CD14-positive monocyte (primary cell): ENCODE measurements around the gene GTPBP8. TPM values are rescaled to one million over a fixed set of nuclear protein-coding genes. Genes with fewer than 3 reads are reported as not detected.

Experiments
- DNase-seq, 3 donors: peaks; one replicate each; pipeline ENCODE4 v3.0.0-alpha.2; 2011 to 2022
- H2AFZ ChIP-seq: 2 replicates; pipeline ENCODE4 v1.6.0; 2012; ENCODE audit warnings: mild to moderate bottlenecking, low read depth, low read length, inconsistent platforms; ENCODE audit not compliant: insufficient read depth, poor library complexity, severe bottlenecking
- H3K27ac ChIP-seq, 2 donors: 1 replicate in 1 of 2; 2 replicates in 1 of 2; pipeline ENCODE4 v1.5.1; 2012 to 2013; ENCODE audit warnings: low read length in 2 of 2, control low read depth in 1 of 2, inconsistent platforms in 1 of 2, low read depth in 1 of 2, mild to moderate bottlenecking in 1 of 2
- H3K27me3 ChIP-seq, 2 donors: one replicate each; pipeline versions ENCODE4 v1.6.0 to v1.6.1; 2011 to 2013; ENCODE audit warnings: low read length in 2 of 2; ENCODE audit not compliant: control insufficient read depth in 2 of 2, insufficient read depth in 2 of 2
- H3K36me3 ChIP-seq, 2 donors: replicated peaks in 1 of 2; 1 replicate in 1 of 2; 2 replicates in 1 of 2; pipeline versions ENCODE4 v1.5.1 to v1.6.1; 2012 to 2013; ENCODE audit warnings: low read length in 2 of 2, control low read depth in 1 of 2, inconsistent platforms in 1 of 2, mild to moderate bottlenecking in 1 of 2; ENCODE audit not compliant: insufficient read depth in 2 of 2, control insufficient read depth in 1 of 2
- H3K4me1 ChIP-seq, 2 donors: 1 replicate in 1 of 2; 2 replicates in 1 of 2; pipeline versions ENCODE4 v1.5.1 to v1.6.1; 2012 to 2013; ENCODE audit warnings: low read length in 2 of 2, control low read depth in 1 of 2, inconsistent platforms in 1 of 2, mild to moderate bottlenecking in 1 of 2, moderate library complexity in 1 of 2; ENCODE audit not compliant: insufficient read depth in 2 of 2, control insufficient read depth in 1 of 2
- H3K4me2 ChIP-seq: replicated peaks from 2 replicates; pipeline ENCODE3; 2012; ENCODE audit warnings: low read length, moderate library complexity, mild to moderate bottlenecking; ENCODE audit not compliant: poor library complexity, severe bottlenecking; ENCODE audit errors: extremely low read depth
- H3K4me3 ChIP-seq, 3 experiments: fragments of 200-600 bp in 1 of 3; sonication (generic) in 1 of 3; replicated peaks in 1 of 3; 1 replicate in 2 of 3; 2 replicates in 1 of 3; pipeline ENCODE4 v1.5.1; 2011 to 2013; ENCODE audit warnings: low read length in 3 of 3, mild to moderate bottlenecking in 3 of 3, control low read depth in 2 of 3, low read depth in 2 of 3, inconsistent platforms in 1 of 3, moderate library complexity in 1 of 3
- H3K79me2 ChIP-seq: 2 replicates; pipeline ENCODE4 v1.6.0; 2012; ENCODE audit warnings: mild to moderate bottlenecking, control low read depth, inconsistent platforms, low read length, moderate library complexity; ENCODE audit not compliant: insufficient read depth
- H3K9ac ChIP-seq: 2 replicates; pipeline ENCODE4 v1.6.0; 2017; ENCODE audit warnings: low read length, mild to moderate bottlenecking; ENCODE audit not compliant: insufficient read depth, poor library complexity, severe bottlenecking
- H3K9me3 ChIP-seq, 2 donors: replicated peaks in 1 of 2; 1 replicate in 1 of 2; 2 replicates in 1 of 2; pipeline versions ENCODE4 v1.5.1 to v1.6.1; 2012 to 2013; ENCODE audit warnings: low read length in 2 of 2, control low read depth in 1 of 2; ENCODE audit not compliant: control insufficient read depth in 1 of 2, insufficient read depth in 1 of 2
- H4K20me1 ChIP-seq: 2 replicates; pipeline ENCODE4 v1.6.0; 2012; ENCODE audit warnings: mild to moderate bottlenecking, low read length, control low read depth, moderate library complexity; ENCODE audit not compliant: insufficient read depth
- H3K27ac Mint-ChIP-seq, 7 donors: one replicate each; pipeline ENCODE4 v1.8.0; 2020; ENCODE audit warnings: mild to moderate bottlenecking in 7 of 7, mixed read lengths in 7 of 7, moderate library complexity in 6 of 7, inconsistent platforms in 2 of 7
- H3K27me3 Mint-ChIP-seq, 3 donors: one replicate each; pipeline ENCODE4 v1.8.0; 2021 to 2022; ENCODE audit warnings: low read depth in 3 of 3, mild to moderate bottlenecking in 3 of 3, mixed read lengths in 3 of 3, moderate library complexity in 3 of 3, inconsistent platforms in 1 of 3
- H3K36me3 Mint-ChIP-seq, 2 donors: one replicate each; pipeline ENCODE4 v1.8.0; 2020; ENCODE audit warnings: mixed read lengths in 2 of 2, inconsistent platforms in 1 of 2, mild to moderate bottlenecking in 1 of 2
- H3K4me1 Mint-ChIP-seq: one replicate; pipeline ENCODE4 v1.8.0; 2020; ENCODE audit warnings: mild to moderate bottlenecking, mixed read lengths
- H3K4me3 Mint-ChIP-seq, 2 donors: one replicate each; pipeline ENCODE4 v1.8.0; 2020; ENCODE audit warnings: mild to moderate bottlenecking in 2 of 2, mixed read lengths in 2 of 2, moderate library complexity in 1 of 2
- H3K9me3 Mint-ChIP-seq, 7 donors: one replicate each; pipeline ENCODE4 v1.8.0; 2020 to 2022; ENCODE audit warnings: mixed read lengths in 7 of 7, mild to moderate bottlenecking in 6 of 7, moderate library complexity in 6 of 7, inconsistent platforms in 2 of 7
- CTCF ChIP-seq: fragments of 200-600 bp; IDR thresholded peaks from one replicate; pipeline ENCODE4 v1.8.0; 2022; ENCODE audit warnings: antibody characterized with exemption, mild to moderate bottlenecking
- WGBS: methylation state at CpG from one replicate; pipeline ENCODE4 v1.1.5; 2013; ENCODE audit warnings: missing lambda C conversion rate; ENCODE audit not compliant: insufficient coverage; 5-methylcytosine and 5-hydroxymethylcytosine counted together
- intact Hi-C, 2 donors: fragments of 100-400 bp; cut with micrococcal nuclease; formaldehyde crosslinking; loops; one replicate each; pipeline versions ENCODE4 v1.15.0 to v1.15.1; 2023
- polyA plus RNA-seq, 3 donors: library from polyadenylated mRNA; depleted of rRNA in 1 of 3; unstranded in 2 of 3; stranded (reverse) in 1 of 3; fragments of 300-500 nt in 2 of 3; fragments of >200 nt in 1 of 3; fragmentation: Illumina TruSeq in 2 of 3; gene quantifications; 1 replicate in 2 of 3; 2 replicates in 1 of 3; pipeline ENCODE4 v1.2.3, GENCODE V29; 2012 to 2021

Gene GTPBP8
- polyA plus RNA-seq, 3 donors = 6.0 to 10.8 (median 9.8) TPM

DNA sequence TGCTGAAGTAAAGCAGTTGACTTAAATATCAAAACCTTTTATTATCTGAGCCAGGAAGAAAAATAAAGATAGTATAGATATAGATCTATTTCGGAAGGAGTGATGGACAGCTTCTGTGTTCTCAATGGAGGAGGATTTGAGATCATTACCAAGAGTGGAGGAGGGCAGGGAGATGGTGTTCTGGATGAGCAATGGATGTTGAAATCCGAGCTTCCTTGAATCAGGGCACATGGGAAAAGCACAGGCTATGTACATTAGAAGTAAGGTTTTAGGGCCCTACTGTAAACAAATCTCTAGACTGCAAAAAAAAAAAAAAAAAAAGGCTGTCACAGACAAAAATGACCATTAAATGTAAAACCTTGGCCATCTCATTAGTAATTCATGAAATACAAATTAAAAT lies 43.2 kb downstream of the GTPBP8 start:
- TF ChIP-seq CTCF = no peak
- 100% methylated on average over 1 of the region's 2 CpGs for WGBS
- Mint-ChIP-seq H3K4me3 (no peak overlapping the region), H3K27ac (no peak overlapping the region), H3K36me3 (no peaks in the 10 kb centered on the region), H3K4me1 (no peaks in the 10 kb centered on the region), H3K27me3 (peaks cover 0 to 2% (median 1%) of the 10 kb centered on the region in 3 donors), H3K9me3 (no peaks in the 10 kb centered on the region)
- Histone ChIP-seq H2AFZ (no peak overlapping the region), H3K9ac (no peak overlapping the region), H3K4me3 (no peak overlapping the region), H3K79me2 (no peaks in the 10 kb centered on the region), H3K27ac (no peak overlapping the region), H3K4me1 (no peaks in the 10 kb centered on the region), H4K20me1 (no peaks in the 10 kb centered on the region), H3K9me3 (no peaks in the 10 kb centered on the region), H3K4me2 (no peak overlapping the region), H3K27me3 (no peaks in the 10 kb centered on the region), H3K36me3 (no peaks in the 10 kb centered on the region)
- intact Hi-C loops = no loop called here
- no peak for DNase-seq

GRCh38 chr3:113035387-113035982 lies 44.7 kb downstream of the GTPBP8 start:
- H3K4me1 ChIP-seq = no peaks in the 10 kb centered on the region
- no peak overlapping the region for H3K4me2 ChIP-seq
- H3K36me3 ChIP-seq = no peaks in the 10 kb centered on the region
- no peaks in the 10 kb centered on the region for H3K36me3 Mint-ChIP-seq
- H3K9ac ChIP-seq = no peak overlapping the region
- H2AFZ ChIP-seq = no peak overlapping the region
- no peak overlapping the region for H3K27ac Mint-ChIP-seq
- H4K20me1 ChIP-seq = no peaks in the 10 kb centered on the region
- intact Hi-C loops = no loop called here
- DNase-seq = peak; percentile 21 to 52 (median 50)
- H3K4me1 Mint-ChIP-seq = no peaks in the 10 kb centered on the region
- TF ChIP-seq CTCF = peak; percentile 88
- no peaks in the 10 kb centered on the region for H3K9me3 Mint-ChIP-seq
- H3K27ac ChIP-seq = no peak overlapping the region
- H3K79me2 ChIP-seq = no peaks in the 10 kb centered on the region
- no peaks in the 10 kb centered on the region for H3K9me3 ChIP-seq
- no peaks in the 10 kb centered on the region for H3K27me3 ChIP-seq
- no peak overlapping the region for H3K4me3 ChIP-seq
- no peak overlapping the region for H3K4me3 Mint-ChIP-seq
- H3K27me3 Mint-ChIP-seq = peaks cover 0 to 2% (median 1%) of the 10 kb centered on the region in 3 donors
- WGBS = 51% methylated on average over 3 of the region's 6 CpGs
